ENCODE measurements around the gene PELI1.
A peak's percentile ranks its signal among the peaks of the same experiment; 100 is the strongest.

DNA sequence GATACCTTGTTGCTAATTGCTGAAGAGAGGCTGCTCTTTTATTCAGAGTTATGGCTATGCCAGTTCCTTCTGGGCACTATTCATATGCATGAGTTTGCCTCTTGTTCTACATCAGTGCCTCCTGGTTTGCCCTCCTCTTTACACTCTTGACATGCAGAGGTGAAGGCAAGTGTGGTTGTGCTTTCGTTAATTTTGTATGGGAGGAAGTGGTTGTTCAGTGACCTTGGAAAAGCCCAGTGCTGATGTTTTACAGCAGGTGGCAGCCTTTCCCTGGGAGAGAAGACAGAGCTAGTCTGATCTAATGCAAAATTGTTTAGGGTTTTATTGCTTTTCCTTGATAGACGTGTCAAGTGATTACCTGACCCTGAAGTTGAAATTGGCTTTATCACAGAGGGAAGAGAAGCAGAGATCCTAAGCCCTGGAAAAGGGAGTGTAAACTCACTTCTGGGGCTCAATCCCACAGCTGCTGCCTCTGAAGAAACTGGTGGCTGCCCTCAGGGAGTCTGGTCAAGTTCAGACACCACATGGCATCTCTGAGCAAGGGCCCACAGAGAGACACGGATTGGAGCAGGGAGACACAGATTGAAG, 94.5 kb downstream of the PELI1 start:
- TF ChIP-seq, protein P1, sequence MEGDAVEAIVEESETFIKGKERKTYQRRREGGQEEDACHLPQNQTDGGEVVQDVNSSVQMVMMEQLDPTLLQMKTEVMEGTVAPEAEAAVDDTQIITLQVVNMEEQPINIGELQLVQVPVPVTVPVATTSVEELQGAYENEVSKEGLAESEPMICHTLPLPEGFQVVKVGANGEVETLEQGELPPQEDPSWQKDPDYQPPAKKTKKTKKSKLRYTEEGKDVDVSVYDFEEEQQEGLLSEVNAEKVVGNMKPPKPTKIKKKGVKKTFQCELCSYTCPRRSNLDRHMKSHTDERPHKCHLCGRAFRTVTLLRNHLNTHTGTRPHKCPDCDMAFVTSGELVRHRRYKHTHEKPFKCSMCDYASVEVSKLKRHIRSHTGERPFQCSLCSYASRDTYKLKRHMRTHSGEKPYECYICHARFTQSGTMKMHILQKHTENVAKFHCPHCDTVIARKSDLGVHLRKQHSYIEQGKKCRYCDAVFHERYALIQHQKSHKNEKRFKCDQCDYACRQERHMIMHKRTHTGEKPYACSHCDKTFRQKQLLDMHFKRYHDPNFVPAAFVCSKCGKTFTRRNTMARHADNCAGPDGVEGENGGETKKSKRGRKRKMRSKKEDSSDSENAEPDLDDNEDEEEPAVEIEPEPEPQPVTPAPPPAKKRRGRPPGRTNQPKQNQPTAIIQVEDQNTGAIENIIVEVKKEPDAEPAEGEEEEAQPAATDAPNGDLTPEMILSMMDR (IDR thresholded peaks at IDR 0.05), result peak in 1 of 3 donors; percentile 64
- no peak for TF ChIP-seq POLR2A (IDR thresholded peaks at IDR 0.05)
